Ureter (tissue), 1 donor: ENCODE results near the gene TMEM205. TPM values are rescaled to one million over a fixed set of nuclear protein-coding genes. Genes with fewer than 3 reads are reported as not detected.
"Not testable (repeated sequence)": the region's sequence is repeated elsewhere in the genome, so short reads cannot be mapped to it uniquely, and the experiment has no call there.

Experiments
- DNase-seq: peaks from one replicate; pipeline ENCODE4 v3.0.0-alpha.2; 2020; ENCODE audit warnings: low spot score
- total RNA-seq: library from RNA; stranded (reverse); gene quantifications from one replicate; pipeline ENCODE4 v1.2.4, GENCODE V29; 2023
- donor health status: DM: yes; HTN: yes; CAD: no.

TMEM205 gene
- total RNA-seq, 1 donor from 2014 or later, result 185 TPM

- DNase-seq, result no peak
Measured at GRCh38 chr19:11373166-11373884, 27.3 kb upstream of the TMEM205 start.

- DNase-seq, result no peak
Measured at GRCh38 chr19:11370744-11371143, 24.7 kb upstream of the TMEM205 start.

GRCh38 chr19:11367528-11367927, 21.5 kb upstream of the TMEM205 start:
- DNase-seq, result no peak

GRCh38 chr19:11365557-11366117, 19.6 kb upstream of the TMEM205 start:
- DNase-seq, result no peak

- no peak for DNase-seq
Measured at GRCh38 chr19:11364935-11365334, 18.9 kb upstream of the TMEM205 start.

GRCh38 chr19:11364296-11364904, 18.3 kb upstream of the TMEM205 start:
- DNase-seq, result no peak

GRCh38 chr19:11363881-11364280, 17.8 kb upstream of the TMEM205 start:
- no peak for DNase-seq

GRCh38 chr19:11361771-11362731, 16.0 kb upstream of the TMEM205 start:
- no peak for DNase-seq

GRCh38 chr19:11361037-11361770, 15.1 kb upstream of the TMEM205 start:
- no peak for DNase-seq

GRCh38 chr19:11359421-11359820, 13.4 kb upstream of the TMEM205 start:
- DNase-seq, result no peak

GRCh38 chr19:11356676-11357550, 10.8 kb upstream of the TMEM205 start:
- no peak for DNase-seq

GRCh38 chr19:11356074-11356397, 10.0 kb upstream of the TMEM205 start:
- no peak for DNase-seq

- peak; percentile 94 for DNase-seq
Measured at GRCh38 chr19:11355160-11356073, 9.3 kb upstream of the TMEM205 start, which contains the start of gene PLPPR2. Gene PLPPR2 (plus strand): TSS chr19:11355432. CDS start chr19:11357674, 2,242 bp downstream.

GRCh38 chr19:11354102-11354501, 8.0 kb upstream of the TMEM205 start:
- DNase-seq, result not testable (repeated sequence)

GRCh38 chr19:11349171-11349570, 3.1 kb upstream of the TMEM205 start:
- DNase-seq, result no peak

- no peak for DNase-seq
Measured at GRCh38 chr19:11347546-11348039, 1.5 kb upstream of the TMEM205 start.

GRCh38 chr19:11345122-11345803, 805 bp downstream of the TMEM205 start:
- DNase-seq, result no peak

GRCh38 chr19:11342429-11342828, 3.6 kb downstream of the TMEM205 start:
- no peak for DNase-seq

GRCh38 chr19:11340099-11340467, 6.0 kb downstream of the TMEM205 start:
- DNase-seq, result not testable (repeated sequence)
